Nephron progenitor cell (in vitro differentiated cells): Measurements from ENCODE around the gene HOXD13.

ENCODE experiments used
- DNase-seq: peaks from one replicate; pipeline ENCODE4 v3.0.0; 2021
- H3K27ac Mint-ChIP-seq: 2 replicates; pipeline ENCODE4 v1.8.0; 2021; ENCODE audit warnings: mild to moderate bottlenecking, moderate library complexity, mixed read lengths
- H3K27me3 Mint-ChIP-seq: 2 replicates; pipeline ENCODE4 v1.8.0; 2021; ENCODE audit warnings: mild to moderate bottlenecking, low read depth, mixed read lengths; ENCODE audit not compliant: poor library complexity
- H3K36me3 Mint-ChIP-seq: 2 replicates; pipeline ENCODE4 v1.8.0; 2021; ENCODE audit warnings: low read depth, mixed read lengths
- H3K4me1 Mint-ChIP-seq: 2 replicates; pipeline ENCODE4 v1.8.0; 2021; ENCODE audit warnings: mixed read lengths
- H3K4me3 Mint-ChIP-seq: 2 replicates; pipeline ENCODE4 v1.8.0; 2021; ENCODE audit warnings: mild to moderate bottlenecking, moderate library complexity, mixed read lengths
- H3K9me3 Mint-ChIP-seq: 2 replicates; pipeline ENCODE4 v1.8.0; 2021; ENCODE audit warnings: mild to moderate bottlenecking, moderate library complexity, mixed read lengths
- CTCF ChIP-seq: fragments of 200-600 bp; sonication (generic); IDR thresholded peaks from 2 replicates; pipeline ENCODE4 v1.5.0; 2021; ENCODE audit warnings: antibody characterized with exemption

The HOXD13 gene

GRCh38 chr2:176138923-176139660 lies 46.6 kb downstream of the HOXD13 start:
- no peaks in the 10 kb centered on the region for H3K9me3 Mint-ChIP-seq
- no peak for TF ChIP-seq CTCF
- peaks cover 13% of the 10 kb centered on the region for H3K27me3 Mint-ChIP-seq

DNA sequence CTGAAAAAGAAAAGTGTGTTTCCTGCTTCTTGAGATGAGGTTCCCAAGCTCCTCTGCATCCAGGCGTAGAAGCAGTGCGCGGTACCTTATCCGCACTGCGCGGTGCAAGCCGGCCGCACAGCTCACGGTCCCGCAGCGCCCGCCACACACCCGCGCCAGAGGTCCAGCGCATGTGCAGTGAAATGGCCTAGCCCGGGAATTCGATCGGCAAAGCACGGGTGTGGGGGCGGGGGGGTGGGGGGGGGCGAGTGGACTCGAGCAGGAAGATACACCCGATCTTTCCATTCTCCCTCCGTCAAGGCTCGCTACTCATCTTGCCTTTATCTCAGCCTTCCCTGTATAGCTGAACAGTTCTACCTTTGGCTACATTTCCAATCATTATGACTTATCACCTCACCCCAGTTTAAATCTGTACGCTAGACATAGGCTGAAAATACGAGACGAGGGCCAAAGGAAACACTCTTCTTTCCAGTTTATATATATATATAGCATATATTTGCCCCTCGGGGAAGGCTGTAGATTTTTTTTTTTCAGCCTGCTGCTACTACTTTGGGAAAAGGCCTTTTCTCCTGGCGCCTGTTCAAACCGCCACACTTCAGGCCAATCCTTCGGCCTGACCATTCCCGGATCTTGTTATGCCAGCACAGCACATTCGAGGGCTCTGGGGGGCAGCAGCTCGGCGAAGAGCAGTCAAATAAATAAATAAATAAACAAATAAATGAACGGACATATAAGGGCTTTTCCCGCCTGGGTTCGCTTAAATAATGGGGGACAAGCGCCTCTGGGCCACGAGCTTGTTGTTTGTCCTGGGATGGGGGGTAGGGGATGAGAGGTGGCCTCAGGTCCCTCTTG lies 47.4 kb downstream of the HOXD13 start:
- TF ChIP-seq CTCF = no peak
- peaks cover 54% of the 10 kb centered on the region for H3K4me1 Mint-ChIP-seq
- peak overlapping the region; percentile 100 for H3K27ac Mint-ChIP-seq
- DNase-seq = no peak
- peaks cover 53% of the 10 kb centered on the region for H3K36me3 Mint-ChIP-seq
- peaks cover 13% of the 10 kb centered on the region for H3K27me3 Mint-ChIP-seq
- no peaks in the 10 kb centered on the region for H3K9me3 Mint-ChIP-seq
- H3K4me3 Mint-ChIP-seq = peak overlapping the region; percentile 100

More at GRCh38 chr2:176138923-176139660, 46.6 kb downstream of the HOXD13 start:
- H3K36me3 Mint-ChIP-seq = peaks cover 48% of the 10 kb centered on the region
- DNase-seq = no peak
- H3K4me3 Mint-ChIP-seq = peak overlapping the region; percentile 100
- peaks cover 54% of the 10 kb centered on the region for H3K4me1 Mint-ChIP-seq
- H3K27ac Mint-ChIP-seq = peak overlapping the region; percentile 100

- TF ChIP-seq CTCF = peak; percentile 94
- Mint-ChIP-seq H3K27me3 (peaks cover 8% of the 10 kb centered on the region), H3K4me3 (peak overlapping the region; percentile 100), H3K9me3 (no peaks in the 10 kb centered on the region), H3K27ac (peak overlapping the region; percentile 97), H3K4me1 (peaks cover 54% of the 10 kb centered on the region), H3K36me3 (peaks cover 53% of the 10 kb centered on the region)
- DNase-seq = peak; percentile 92
These were observed 48.2 kb downstream of the HOXD13 start for GRCh38 chr2:176140513-176141317.

DNA sequence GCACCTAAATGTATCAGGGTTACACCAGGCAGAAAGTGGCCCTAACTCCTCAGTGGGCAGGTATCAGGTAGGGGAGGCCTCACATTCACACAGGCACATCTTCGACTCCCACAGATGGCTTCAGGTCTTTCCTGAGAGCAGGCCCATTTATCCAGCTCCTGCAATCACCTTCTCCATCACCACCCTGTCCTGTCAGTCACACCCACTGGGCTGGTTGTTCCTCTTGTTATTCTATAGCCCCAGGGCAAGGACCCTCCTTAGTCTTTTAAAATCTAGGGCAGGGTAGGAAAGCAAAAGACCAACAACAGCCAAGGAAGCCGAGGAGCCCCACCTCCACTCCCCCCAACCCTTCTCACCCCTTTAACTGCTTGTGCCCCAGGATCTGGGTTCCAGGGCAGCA lies 49.8 kb downstream of the HOXD13 start:
- peak overlapping the region; percentile 97 for H3K27ac Mint-ChIP-seq

More for the DNA sequence above, 49.8 kb downstream of the HOXD13 start:
- Mint-ChIP-seq H3K36me3 (peaks cover 65% of the 10 kb centered on the region), H3K9me3 (no peaks in the 10 kb centered on the region), H3K4me1 (peaks cover 59% of the 10 kb centered on the region), H3K4me3 (peak overlapping the region; percentile 100), H3K27me3 (peaks cover 2% of the 10 kb centered on the region)
- DNase-seq = no peak
- TF ChIP-seq CTCF = no peak
